CD4-positive, alpha-beta T cell treated with Interleukin-6 for 4 hours (primary cell): Measurements from ENCODE around the gene DLGAP1.

Experiments used
- DNase-seq: peaks from one replicate; pipeline ENCODE4 v3.0.0-alpha.2; 2020; ENCODE audit warnings: mixed read lengths

The DLGAP1 gene

GRCh38 chr18:3453540-3454364 is 1001.4 kb downstream of the DLGAP1 start:
- peak; percentile 44 for DNase-seq

- no peak for DNase-seq
Measured at GRCh38 chr18:3452750-3453539, 1002.2 kb downstream of the DLGAP1 start.

- DNase-seq, result peak; percentile 48
Measured at GRCh38 chr18:3451989-3452749, 1002.9 kb downstream of the DLGAP1 start.

GRCh38 chr18:3451183-3451988 is 1003.7 kb downstream of the DLGAP1 start:
- peak; percentile 90 for DNase-seq

DNA sequence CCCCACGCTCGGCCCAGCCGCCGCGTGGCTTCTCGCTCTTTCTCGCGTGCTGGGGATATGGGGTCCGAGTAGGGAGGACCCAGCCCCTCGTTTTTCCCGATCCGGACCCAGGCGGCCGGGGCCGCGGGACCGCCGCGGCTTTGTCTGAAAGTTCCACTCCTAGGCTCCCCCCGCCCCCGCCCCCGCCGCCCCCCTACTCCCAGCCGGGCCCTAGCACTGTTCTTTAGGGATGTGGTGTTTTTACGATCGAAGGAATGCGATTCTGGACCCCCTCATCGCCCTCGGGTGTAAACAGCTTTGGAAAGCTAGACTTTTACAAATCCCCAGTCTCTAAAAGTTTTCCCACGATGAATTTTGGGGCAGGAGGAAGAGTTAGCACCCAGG is 1004.3 kb downstream of the DLGAP1 start:
- DNase-seq, result no peak

DNA sequence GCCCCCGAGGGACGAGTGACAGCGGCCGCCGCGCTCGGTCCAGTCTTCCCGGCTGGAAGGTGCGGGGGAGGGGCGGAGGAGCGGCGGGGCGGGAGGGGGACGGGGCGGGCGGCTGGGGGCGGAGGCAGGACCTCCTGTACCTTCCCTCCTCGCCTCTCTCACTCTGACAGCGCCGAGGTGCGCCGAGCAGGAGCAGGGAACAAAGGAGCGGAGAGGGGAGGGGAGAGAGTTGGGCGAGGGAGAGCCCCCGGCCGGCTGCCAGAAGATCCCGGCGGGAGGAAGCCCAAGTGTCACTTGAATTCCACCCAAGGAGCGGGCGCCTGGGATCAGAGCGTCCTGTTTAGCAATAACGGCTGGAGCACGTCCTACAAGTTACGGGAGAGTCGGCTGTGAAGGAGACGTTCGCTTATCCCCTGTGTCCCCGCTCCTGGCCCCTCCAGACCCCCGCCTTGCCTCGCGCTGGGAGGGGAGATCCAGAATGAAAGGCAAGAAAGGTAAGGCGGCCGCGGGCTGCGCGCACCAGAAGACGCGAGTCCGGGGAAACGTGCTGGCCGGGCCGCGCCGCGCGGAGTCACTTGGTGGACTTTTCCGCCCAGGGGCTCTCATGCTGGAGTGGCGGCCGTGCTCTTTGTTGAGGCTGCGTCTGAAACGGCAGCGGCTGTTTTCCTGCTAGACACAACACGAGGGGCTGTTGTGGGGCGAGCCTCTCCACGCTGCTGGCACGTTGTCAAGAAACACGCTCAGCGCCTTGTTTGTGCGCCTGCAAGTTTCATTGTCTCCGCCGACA is 1004.9 kb downstream of the DLGAP1 start, which contains the start of gene TGIF1:
TGIF1 (plus strand) TSS at position 161 of the 787 bp plus-strand sequence; CDS start at position 479, 318 bp downstream.
- DNase-seq, result peak; percentile 86

GRCh38 chr18:3449512-3450011 is 1005.5 kb downstream of the DLGAP1 start:
- DNase-seq, result peak; percentile 86

GRCh38 chr18:3448838-3449511 is 1006.1 kb downstream of the DLGAP1 start:
- DNase-seq, result peak; percentile 71

DNA sequence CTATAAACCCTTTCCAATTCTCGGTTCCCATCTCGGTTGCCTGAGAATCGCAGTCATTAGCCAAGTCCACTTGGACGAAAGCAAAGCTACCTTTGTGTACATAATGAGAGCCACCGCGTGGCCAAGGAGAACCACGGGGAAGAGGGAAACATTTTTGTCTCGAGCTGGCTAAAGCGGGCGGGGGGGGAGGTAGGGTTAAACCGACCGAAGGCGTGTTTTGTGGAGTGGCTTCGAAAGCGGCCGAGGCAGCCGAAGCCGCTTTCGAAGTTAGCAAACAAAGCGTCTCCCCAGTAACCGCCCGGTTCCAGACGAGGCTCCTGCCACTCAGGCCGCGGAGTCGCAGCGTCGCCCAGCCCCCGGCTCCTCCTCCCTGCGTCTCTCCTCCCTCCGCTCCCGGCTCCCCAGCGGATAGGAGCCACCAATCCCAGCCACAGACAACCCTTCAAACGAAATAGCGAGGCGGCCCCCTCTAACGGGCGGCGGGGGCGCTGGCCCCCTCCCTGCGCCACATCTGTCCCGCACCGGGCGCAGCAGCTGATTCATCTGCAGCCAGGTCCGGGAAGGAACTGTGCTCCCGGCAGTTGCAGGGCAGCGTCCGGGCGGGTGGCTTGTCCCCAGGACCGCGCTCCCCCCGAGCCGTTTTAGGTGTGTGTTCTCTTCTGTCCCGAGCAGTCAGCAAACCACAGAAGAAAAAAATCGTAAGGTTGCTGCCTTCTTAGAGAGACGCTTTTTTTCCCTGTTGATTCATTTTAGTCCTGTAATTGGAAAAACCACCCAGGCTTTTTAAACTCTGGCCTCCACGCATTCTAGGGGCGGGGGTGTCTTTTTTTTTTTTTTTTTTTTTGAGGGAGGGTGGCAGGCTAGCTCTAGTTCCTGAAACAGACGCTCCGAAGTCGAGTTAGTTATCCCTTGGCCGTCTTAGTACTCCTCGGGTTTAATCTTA is 1006.9 kb downstream of the DLGAP1 start:
- peak; percentile 82 for DNase-seq

DNA sequence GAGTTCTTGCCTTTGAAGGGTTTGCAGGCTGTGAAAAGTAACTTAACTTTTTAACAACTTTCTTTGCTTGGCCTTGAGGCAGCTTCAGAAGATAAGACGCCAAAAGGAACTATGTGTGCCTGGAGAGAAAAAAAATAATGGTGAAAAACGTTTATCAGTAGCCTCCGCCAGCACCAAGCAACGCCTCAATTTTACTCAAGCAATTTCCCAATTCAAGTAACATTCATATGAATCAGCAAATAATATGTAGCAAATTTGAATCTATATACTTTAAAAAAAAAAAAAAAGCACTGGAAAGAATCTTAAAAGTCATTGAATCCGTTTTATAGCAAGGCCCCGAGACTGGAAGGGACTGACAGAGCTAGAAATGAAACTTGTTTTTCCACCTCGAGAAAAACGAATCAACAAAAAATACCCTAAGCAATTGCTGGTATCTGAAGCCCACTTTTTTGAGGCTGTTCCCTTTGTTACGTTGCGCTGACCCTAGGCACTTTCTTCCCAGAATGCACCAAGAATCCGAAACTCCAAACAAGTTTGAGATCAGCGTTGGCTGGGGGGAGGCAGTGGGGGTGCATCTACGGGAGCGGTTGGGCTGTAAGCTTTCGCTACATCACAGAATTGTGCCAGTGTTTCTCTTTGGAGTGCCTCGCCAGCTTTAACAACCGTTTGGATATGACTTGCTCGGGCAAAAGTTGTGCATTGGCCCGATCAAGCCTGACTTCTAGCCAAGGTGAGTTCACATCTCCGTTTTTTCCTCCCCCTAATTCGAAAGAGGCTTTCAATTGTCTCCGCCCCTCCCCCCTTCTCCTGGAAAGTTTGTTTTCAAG is 1007.8 kb downstream of the DLGAP1 start:
- DNase-seq, result no peak
